D721Med (cell line): Measurements from ENCODE around the gene CGB1.
"Not testable (repeated sequence)": the region's sequence is repeated elsewhere in the genome, so short reads cannot be mapped to it uniquely, and the experiment has no call there.

Source experiments
- DNase-seq: peaks from one replicate; pipeline ENCODE4 v3.0.0; 2011; ENCODE audit warnings: low spot score; ENCODE audit not compliant: insufficient read length
- FAIRE-seq: peaks from 2 replicates; lab custom pipeline; 2011; peaks lifted over from hg19 to GRCh38; lab: Jason Lieb, UNC
- CTCF ChIP-seq: IDR thresholded peaks from 2 replicates; pipeline ENCODE4 v1.5.1; 2012; ENCODE audit warnings: mild to moderate bottlenecking, control low read depth; ENCODE audit not compliant: insufficient read depth; ENCODE audit errors: missing control alignments

Gene CGB1

GRCh38 chr19:49058562-49058961 lies 21.9 kb upstream of the CGB1 start:
- TF ChIP-seq CTCF: no peak
- DNase-seq (no peak), FAIRE-seq (no peak)

GRCh38 chr19:49057636-49058234 lies 21.0 kb upstream of the CGB1 start, which contains the start of gene CGB7:
TSS of gene CGB7 (minus strand) at chr19:49057749. CDS start at chr19:49055375, 2,374 bp downstream.
- DNase-seq: no peak
- no peak for FAIRE-seq
- TF ChIP-seq CTCF: no peak

- DNase-seq, FAIRE-seq: not testable (repeated sequence)
Measured at GRCh38 chr19:49056902-49057596, 20.4 kb upstream of the CGB1 start.

- TF ChIP-seq CTCF: peak; percentile 13
- FAIRE-seq (no peak), DNase-seq (peak; percentile 98)
Measured at GRCh38 chr19:49056101-49056901, 19.6 kb upstream of the CGB1 start.

GRCh38 chr19:49050376-49051033 lies 13.8 kb upstream of the CGB1 start:
- not testable (repeated sequence) for FAIRE-seq, DNase-seq

- not testable (repeated sequence) for FAIRE-seq, DNase-seq
Measured at GRCh38 chr19:49049834-49050233, 13.1 kb upstream of the CGB1 start.

GRCh38 chr19:49049011-49049410 lies 12.3 kb upstream of the CGB1 start, which contains the start of gene CGB8:
TSS of gene CGB8 (minus strand) at chr19:49049111. CDS start at chr19:49048739, 372 bp downstream.
- not testable (repeated sequence) for FAIRE-seq, DNase-seq

GRCh38 chr19:49043548-49043947 lies 6.9 kb upstream of the CGB1 start, which contains the start of gene CGB5:
TSS of gene CGB5 (plus strand) at chr19:49043848. CDS start at chr19:49044210, 362 bp downstream.
- not testable (repeated sequence) for FAIRE-seq, DNase-seq

GRCh38 chr19:49042666-49043065 lies 6.0 kb upstream of the CGB1 start:
- not testable (repeated sequence) for DNase-seq, FAIRE-seq

GRCh38 chr19:49042177-49042576 lies 5.5 kb upstream of the CGB1 start:
- no peak for TF ChIP-seq CTCF
- DNase-seq (no peak), FAIRE-seq (no peak)

- not testable (repeated sequence) for FAIRE-seq, DNase-seq
Measured at GRCh38 chr19:49039736-49040135, 3.0 kb upstream of the CGB1 start.

- FAIRE-seq, DNase-seq: not testable (repeated sequence)
Measured at GRCh38 chr19:49038557-49039276, 2.0 kb upstream of the CGB1 start.

GRCh38 chr19:49038111-49038510 lies 1.4 kb upstream of the CGB1 start:
- FAIRE-seq, DNase-seq: not testable (repeated sequence)
